GM19043 (cell line): ENCODE measurements around the gene GPR26.
"Not testable (repeated sequence)": the region's sequence is repeated elsewhere in the genome, so short reads cannot be mapped to it uniquely, and the experiment has no call there.

Source experiments
- ATAC-seq: cut with Tn5 transposase; IDR thresholded peaks from one replicate; pipeline ENCODE4 v1.9.1; 2021; ENCODE audit warnings: low read depth; ENCODE audit not compliant: unreplicated experiment

The GPR26 gene

GRCh38 chr10:123704076-123704475 is 37.9 kb downstream of the GPR26 start:
- no peak for ATAC-seq

- ATAC-seq, result no peak
These were observed 38.7 kb downstream of the GPR26 start for GRCh38 chr10:123704812-123705211.

DNA sequence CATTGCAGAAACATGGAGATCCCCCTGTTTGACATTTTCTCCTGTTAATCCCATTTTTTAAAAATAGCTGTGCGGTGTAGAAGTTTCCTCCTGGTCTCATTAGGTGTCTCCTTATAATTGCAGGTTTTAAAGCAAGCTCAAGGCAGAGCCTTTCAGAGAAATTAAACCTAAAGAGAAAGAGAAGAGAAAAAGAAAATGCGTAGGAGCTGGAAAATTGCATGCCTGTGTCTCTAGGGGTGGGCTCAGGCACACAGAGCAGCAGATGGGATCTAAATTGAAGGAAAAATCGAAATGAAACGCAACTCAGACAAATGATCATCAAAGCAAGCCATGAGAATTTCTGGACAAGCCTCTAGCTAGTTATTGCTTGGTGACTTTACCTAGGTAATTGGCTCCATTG is 40.1 kb downstream of the GPR26 start:
- ATAC-seq, result no peak

GRCh38 chr10:123715546-123715945 is 49.4 kb downstream of the GPR26 start:
- ATAC-seq, result no peak

GRCh38 chr10:123717336-123717735 is 51.2 kb downstream of the GPR26 start:
- no peak for ATAC-seq

GRCh38 chr10:123718544-123719060 is 52.4 kb downstream of the GPR26 start:
- ATAC-seq, result no peak

DNA sequence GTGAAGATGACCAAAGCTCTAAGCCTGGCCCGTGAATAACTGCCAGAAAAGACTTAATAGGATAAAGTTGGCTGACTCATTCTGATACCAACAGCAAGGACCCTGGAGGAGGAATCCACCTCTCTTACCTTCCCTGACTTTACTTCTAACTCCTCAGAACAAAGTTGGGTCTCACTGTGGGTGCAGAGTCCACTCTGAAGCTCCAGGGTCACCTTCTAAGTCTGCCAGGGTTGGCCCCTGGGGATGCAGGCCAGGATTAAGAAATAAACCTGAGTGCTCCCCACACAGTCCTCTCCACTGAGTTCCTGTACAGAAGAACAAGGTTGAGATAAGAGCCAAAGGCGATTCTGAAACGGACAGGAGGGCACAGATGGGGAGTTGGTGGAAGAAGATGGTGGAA is 54.4 kb downstream of the GPR26 start:
- ATAC-seq, result no peak

DNA sequence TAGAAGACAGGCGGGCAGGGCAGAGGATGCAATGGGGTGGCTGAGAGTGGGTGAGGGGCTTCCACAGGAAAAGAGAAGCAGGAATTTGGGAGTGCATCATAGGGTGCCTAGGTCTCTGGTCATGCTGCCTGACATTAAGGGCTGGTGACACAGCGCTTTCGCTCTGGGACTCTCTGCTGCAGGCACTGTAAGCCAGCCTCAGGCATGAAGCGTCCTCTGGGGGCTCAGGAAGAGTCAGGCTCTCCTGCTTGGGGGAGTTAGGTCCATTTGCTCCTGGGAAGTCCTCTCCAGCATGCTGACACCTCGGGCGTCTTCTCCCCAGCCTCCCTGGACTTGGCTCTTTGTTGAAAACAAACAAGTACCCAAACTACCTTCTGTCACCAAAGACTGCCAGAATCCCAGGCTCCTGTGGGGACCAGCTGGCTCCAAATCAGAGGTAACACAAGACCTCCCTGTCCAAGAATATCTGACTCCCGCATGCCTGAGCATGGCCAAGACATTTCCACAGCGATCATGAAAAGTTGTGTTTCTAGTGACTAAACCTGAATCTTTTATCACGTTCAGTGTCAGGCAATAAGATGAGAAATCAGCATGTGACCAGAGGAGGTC is 55.4 kb downstream of the GPR26 start:
- ATAC-seq, result no peak

GRCh38 chr10:123722351-123722750 is 56.2 kb downstream of the GPR26 start:
- no peak for ATAC-seq

GRCh38 chr10:123724747-123725146 is 58.6 kb downstream of the GPR26 start:
- ATAC-seq, result no peak

- ATAC-seq, result no peak
These were observed 60.2 kb downstream of the GPR26 start for GRCh38 chr10:123726381-123726780.

DNA sequence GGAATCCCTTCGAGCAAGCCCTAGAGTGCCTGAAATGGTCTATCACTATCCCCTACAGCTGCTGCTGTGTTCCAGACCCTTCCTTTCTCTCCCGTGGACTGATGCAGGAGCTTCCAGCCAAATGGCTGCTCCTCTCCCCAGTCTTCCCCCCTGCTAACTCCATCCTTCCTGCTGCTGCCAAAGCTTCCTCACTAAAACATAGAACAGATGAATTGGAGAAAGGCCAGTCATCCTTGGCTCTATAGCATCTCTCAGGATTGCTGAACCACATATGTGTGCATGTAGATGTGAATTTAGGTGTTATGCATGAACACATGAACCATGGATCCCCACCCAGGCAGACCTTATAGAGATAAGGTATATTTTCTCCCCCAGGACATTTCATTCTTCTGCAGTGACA is 60.7 kb downstream of the GPR26 start:
- ATAC-seq, result no peak

DNA sequence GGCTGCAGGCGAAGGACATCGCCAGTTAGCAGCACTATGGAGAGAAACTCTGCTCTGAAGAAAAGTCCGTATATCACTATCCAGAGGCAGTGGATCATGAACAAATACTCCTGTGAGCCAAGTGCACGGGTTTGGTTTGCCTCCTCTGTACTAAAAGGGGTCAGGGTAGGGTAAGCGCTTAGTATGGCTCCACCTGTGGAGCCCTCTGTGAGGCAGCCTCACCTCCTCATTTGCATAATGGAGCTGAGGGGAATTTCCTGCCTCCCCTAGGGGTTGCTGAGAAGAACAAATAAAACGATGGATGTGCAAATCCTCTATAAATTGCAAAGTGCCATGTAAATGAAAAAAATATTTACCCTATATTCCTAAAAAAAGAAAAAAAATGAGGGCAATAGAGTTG is 63.4 kb downstream of the GPR26 start:
- no peak for ATAC-seq

GRCh38 chr10:123736917-123737316 is 70.8 kb downstream of the GPR26 start:
- ATAC-seq, result not testable (repeated sequence)

- ATAC-seq, result no peak
These were observed 75.0 kb downstream of the GPR26 start for GRCh38 chr10:123741146-123741545.

DNA sequence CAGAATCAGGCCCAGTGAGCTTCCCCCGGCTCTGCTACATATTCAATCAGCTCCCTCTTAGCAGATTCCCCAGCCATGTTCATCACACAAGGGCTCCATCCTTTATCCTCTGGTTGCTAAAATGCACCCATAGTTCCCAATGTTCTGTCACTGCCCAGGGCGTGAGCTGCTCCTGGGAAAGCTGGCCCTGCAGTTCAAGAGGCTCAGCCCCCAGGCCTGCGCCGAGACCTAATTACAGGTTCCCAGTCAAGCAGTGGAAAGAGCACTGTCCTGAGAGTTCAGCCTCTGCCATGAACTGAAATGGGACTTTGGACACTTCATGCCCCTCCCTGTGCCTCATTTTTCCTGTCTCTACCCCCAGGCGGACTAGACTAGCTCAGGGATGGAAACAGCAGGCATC is 75.6 kb downstream of the GPR26 start:
- ATAC-seq, result no peak

GRCh38 chr10:123742751-123743440 is 76.7 kb downstream of the GPR26 start:
- ATAC-seq, result no peak

DNA sequence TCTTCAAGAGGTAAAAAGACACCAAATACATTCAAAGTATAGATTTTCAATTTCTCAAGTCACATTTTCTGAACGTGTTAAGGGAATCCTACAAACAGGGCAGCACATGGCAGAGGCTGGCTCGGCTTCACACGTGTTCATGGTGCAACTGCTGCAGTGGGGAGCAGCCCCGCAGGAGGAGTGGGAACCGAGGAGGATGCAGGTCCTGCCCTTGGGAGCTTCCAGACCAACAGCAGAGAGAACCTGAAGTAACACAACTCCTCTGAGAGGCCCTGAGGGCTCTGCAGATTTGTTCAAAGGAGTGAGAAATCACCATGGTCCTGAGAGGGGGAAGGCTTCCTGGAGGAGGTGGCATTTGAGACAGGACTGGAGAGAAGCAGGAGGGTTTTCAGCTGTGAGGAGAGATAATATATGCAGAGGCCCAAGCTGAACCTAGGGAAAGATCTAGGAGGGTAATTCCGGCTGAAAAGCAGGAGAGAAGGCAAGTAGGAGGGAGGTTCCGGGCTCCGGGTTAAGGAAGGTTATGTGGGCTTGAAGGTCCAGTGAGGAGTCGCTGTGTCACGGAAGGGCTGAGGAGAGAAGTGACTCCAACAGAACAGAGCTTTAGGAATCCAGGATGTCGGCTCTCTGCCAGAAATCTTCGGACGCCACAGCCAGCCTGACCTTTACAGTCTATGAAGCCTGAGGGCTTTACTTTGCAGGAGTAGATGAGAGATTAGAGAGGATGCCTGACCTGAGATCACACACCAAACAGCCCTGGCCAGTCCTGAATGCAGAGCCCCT is 77.5 kb downstream of the GPR26 start:
- no peak for ATAC-seq

GRCh38 chr10:123744224-123744536 is 78.0 kb downstream of the GPR26 start:
- no peak for ATAC-seq
